ENCODE results near the gene RFX2.
"Not testable (repeated sequence)": the region's sequence is repeated elsewhere in the genome, so short reads cannot be mapped to it uniquely, and the experiment has no call there.

Gene RFX2

GRCh38 chr19:5990289-5990797, 120.0 kb downstream of the RFX2 start:
- no peak for DNase-seq (ENCODE audit: low read depth)

DNA sequence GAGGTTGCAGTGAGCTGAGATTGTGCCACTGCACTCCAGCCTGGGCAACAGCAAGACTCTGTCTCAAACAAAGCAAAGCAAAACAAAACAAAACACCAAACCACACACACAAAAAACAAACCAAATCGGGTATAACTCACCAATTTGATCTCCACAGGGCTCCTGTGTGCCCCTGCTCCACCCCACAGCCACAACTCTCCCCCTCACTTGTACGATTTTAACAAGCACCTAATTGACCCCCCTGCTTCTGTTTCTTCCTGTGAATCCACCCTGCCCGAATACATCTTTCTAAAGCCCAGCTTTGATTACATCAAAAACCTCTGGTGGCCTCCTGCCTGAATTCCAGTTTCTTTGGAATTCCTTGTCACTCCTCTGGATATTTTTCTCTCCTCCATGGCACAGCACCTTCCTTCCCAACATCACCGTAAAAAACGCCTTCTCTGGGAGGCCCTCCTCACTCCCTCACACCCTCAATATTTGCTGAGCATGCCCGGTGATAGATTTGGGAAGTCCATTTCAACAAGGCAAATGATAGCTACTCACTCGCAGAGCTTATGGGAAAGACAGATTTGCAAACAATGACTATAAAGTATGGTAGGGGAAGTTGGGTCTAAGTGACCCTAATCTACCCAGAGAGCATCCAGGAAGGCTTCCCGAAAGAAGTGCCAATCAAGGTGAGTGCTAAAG, 120.8 kb downstream of the RFX2 start:
- no peak for DNase-seq (ENCODE audit: low read depth)

GRCh38 chr19:5988517-5989387, 121.5 kb downstream of the RFX2 start:
- no peak for DNase-seq (ENCODE audit: low read depth)

DNA sequence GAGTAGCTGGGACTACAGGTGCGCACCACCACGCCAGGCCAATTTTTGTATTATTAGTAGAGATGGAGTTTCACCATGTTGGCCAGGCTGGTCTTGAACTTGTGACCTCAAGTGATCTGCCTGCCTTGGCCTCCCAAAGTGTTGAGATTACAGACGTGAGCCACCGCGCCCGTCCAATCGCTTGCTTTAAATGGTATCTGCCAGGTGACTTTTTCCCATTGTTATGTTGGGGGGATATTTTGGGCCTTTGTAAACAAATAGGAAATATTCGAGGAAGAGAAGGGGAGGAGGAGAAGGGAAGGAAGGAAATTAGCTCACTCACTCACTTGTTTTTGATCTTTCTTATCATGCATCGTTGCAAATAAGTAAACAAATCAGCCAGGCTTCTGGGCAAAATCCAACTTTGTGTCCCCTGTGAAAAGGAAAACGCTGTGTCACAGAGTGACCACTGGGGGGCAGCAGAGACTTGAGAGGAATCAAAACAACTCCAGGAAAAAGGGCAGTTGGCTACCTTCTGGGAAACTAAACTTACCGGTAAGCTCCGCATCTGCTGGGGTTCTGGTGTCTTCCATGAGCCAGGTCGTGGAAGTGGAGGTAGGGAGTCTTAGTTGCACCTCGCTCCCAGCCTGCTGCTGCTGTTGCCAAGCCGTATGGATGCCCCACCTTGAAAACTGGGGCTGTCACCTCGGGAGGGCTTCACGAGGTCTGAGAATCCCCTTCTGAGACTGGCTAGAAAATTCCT, 123.1 kb downstream of the RFX2 start:
- DNase-seq (ENCODE audit: low read depth): peak; percentile 59

DNA sequence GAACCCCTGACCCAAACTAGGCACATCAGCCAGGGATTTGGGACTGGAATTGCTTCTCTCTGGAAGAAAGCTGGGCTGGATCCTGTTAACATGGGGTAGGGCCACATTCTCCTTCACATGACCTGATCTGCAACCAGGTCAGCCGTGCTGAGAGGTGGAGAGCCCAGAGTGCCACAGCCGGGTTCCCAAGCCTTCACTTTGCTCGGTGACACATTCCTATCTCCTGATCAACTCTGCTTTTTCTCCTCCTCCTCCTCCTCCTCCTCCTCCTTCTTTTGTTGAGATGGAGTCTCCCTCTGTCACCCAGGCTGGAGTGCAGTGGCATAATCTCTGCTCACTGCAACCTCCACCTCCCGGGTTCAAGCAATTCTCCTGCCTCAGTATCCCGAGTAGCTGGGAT, 124.5 kb downstream of the RFX2 start:
- not testable (repeated sequence) for DNase-seq (ENCODE audit: low read depth)

DNA sequence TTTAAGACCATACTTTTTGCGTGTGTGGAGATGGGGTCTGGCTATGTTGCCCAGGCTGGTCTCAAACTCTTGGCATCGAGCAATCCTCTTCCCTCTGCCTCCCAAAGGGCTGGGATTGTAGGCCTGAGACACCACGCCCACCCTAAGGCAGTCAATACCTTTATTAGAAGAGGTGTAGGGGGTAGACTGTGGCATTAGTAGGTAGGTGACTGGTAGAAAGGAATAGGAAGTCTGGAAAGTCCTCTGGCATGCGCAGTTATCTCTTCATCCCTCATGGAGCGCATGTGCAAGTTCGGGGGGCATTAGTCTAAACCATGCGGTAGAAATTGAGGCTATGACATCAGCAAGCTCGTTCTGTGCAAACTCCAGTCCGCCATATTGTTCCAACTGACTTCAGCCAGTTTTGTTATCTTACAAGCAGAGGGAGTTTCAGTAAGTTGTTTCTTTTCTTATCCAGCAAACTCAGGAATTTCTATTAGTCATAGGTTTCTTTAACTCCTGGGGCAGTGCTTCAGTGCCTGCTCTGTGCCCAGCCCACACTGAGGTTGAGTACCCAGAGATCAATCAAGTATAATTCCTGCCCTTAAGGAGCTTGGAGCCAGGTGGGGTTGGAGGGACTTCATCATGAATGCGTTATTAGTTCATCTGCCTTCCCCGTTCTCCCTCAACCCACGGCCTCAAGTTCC, 125.1 kb downstream of the RFX2 start:
- no peak for DNase-seq (ENCODE audit: low read depth)

DNA sequence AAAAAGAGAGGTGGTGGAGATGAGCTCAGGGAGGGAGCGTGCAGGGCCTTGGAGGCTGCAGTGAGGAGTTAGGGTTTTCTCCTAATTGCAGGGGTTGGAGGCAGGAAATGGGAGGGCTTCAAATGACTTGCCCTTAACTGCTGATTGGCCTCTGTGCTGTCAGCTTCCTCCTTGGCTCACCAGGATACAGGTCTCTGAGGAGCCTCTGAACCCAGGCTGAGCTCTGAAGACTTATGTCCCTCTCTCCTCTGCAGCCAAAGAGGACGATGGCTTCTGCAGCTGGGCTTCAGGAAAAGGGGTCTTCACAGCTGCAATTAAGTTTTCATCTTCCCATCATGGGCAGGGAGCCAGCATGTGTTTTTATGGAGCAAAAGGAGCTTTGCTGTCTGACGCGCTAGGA, 125.7 kb downstream of the RFX2 start:
- DNase-seq (ENCODE audit: low read depth): no peak

DNA sequence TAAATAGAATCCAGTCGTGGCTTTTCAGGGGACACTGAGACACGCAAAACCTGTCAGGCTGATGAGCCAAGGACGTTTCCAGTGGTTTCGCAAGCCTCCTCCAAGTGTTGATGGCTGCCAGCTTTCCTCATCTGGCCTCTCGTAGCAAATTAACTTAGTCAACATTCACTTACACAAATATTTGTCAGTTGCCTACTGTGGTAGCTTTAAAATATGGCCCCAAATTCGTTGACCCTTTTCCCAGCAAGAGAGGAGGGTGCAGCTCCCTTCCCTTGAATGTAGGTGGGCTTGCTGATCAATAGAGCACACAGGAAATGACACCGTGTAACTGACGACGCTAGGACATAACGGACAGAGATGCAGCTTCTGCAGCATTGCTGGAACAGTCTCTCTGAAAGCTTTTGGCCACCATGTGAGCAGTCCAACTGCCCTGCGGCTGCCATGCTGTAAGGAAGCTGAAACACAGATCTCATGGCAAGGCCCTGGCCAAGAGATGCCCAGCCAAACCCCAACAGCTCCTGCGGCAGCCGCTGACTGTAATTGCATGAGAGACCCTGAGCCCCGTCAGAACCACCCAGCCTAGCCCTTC, 126.8 kb downstream of the RFX2 start:
- no peak for DNase-seq (ENCODE audit: low read depth)

DNA sequence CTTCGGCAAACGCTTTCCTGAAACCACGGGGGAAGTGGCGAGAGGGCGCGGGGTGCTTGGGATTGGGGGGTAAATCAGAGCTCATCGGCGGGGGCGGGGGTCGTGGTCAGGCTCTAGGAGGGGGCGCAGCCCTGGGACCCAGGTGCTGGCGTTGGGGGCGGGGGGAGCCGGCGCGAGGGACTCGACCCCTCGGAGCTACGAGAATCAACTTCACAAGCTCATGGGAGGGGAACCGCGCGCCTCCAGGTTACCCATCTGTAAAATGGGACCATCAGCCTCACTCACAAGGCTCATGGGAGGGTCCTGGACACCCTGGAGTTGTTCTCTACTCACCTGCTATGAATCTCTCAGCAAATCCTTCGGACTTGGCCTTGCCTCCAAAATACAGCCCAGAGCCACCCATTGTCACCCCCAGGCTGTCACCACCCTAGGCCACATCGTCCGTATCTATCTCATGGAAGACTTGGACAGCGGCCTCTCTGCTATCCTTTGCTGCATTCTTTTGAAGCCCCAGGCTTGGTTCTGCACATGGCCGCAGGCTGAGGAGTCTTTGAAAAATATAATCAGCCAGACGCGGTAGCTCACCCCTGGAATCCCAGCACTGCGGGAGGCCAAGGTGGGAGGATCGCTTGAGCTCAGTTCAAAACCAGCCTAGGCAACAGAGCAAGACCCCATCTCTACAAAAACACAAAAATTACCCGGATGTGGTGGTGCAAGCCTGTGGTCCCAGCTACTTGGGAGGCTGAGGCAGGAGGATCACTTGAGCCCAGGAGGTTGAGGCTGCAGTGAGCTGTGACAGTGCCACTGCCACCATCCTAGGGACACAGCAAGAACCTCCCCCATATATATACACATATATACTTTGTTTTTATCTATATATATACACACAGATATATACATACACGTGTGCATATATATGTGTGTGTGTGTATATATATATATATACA, 131.4 kb downstream of the RFX2 start:
- no peak for DNase-seq (ENCODE audit: low read depth)

GRCh38 chr19:5977785-5978605, 132.3 kb downstream of the RFX2 start, which contains the start of gene RANBP3:
Gene RANBP3, minus strand, starts transcription at chr19:5978140. Its CDS starts 58 bp downstream, at chr19:5978082.
- peak; percentile 97 for DNase-seq (ENCODE audit: low read depth)

DNA sequence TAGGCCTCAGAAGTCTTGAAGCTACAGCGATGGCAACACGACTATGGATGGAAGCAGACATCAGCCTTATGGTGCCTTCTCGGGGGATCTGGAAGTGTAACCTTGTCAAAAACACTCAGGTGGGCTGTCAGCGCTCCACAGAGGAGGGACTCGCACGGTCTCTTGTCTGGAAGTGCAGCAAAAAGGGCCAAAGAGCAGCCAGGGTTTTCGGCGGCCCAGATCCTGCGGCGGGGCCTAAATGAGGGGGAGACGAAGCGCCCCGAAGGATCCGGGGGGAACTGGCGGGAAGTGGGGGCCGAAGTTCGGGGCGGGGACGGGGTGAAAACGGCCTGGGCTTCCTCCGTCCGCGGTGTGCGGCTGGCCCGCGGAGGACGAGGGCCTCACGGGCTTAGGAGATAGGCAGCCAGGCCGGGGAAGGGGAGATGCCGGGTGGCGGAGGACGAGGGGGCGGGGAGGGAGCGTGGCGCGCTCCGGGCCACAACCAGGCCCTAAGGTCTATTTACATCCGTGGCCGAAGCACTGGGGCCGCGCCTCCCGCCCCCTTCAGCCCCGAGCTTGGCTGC, 133.0 kb downstream of the RFX2 start:
- no peak for DNase-seq (ENCODE audit: low read depth)

GRCh38 chr19:5976768-5977167, 133.5 kb downstream of the RFX2 start:
- DNase-seq (ENCODE audit: low read depth): no peak

- DNase-seq (ENCODE audit: low read depth): no peak
These were observed 134.9 kb downstream of the RFX2 start for GRCh38 chr19:5975388-5975728.

DNA sequence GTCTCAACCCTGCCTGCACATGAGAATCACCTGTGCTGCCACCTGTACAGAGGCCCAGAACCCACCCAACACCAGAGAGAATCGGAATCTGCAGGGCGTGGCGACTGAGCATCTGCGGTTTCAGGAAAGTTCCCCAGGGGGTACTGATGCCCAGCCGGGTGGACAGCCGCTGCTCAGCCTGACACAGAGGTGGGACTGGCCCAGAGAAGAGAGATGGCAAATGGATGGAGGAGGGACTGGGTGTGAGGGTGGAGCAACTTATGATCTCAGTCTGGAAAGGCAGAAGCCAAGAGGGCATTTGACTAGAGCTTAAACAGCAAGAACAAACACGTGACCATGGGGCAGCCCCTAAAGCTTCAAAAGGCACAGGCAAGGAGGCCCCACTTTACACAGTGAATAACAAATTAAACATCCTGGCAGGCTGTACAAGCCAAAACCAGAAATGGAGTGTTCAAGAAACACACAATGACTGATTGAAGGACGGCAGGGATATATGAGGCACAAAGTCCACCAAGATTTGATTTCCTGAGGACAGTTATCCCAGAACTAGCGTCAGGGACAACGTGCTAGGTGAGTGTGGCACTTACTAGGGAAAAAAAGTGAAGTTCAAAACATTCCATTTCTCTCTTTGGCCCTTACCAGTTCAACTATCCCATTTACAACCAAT, 135.4 kb downstream of the RFX2 start:
- no peak for DNase-seq (ENCODE audit: low read depth)

- DNase-seq (ENCODE audit: low read depth): no peak
These were observed 136.2 kb downstream of the RFX2 start for GRCh38 chr19:5973867-5974635.

DNA sequence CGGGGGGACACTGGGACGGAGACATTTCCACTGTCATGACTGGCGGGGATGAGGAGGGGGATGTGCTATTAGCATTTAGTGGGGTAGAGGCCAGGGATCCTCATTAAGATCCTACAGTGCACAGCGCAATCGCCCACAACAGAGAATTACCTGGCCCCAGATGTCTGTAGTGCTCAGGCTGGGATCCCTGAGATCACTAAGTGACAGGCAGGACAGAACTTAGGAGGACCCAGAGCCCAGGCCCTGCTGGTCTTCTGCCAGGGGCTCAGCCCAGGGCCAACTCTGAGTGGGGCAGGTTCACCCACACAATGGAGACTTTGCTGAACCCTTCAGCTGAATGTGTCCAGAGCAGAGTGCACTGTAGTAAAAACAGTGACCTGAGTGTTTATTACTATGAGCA, 136.9 kb downstream of the RFX2 start:
- DNase-seq (ENCODE audit: low read depth): no peak

DNA sequence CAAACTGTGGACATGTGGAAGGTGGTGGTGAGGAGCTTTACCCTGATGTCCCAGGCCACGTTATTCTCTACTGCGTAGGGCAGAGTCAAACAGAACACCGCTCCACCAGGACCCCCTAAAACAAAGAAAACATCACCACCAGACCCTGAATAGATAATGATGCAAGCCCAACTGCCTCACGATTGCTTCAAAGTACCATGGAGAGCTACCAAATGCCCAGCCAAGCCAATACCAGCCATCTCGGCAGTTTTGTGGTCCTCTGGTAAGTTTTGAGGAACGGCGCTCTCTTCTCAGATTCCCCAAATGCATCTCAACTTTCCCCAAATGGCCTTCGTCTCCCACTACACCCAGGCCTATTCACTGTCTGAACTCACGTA, 138.0 kb downstream of the RFX2 start:
- no peak for DNase-seq (ENCODE audit: low read depth)
